ENCODE results near the gene CD81.

Gene CD81

GRCh38 chr11:2441171-2441570, 64.1 kb downstream of the CD81 start:
- no peak for DNase-seq

- DNase-seq: no peak
Observed at GRCh38 chr11:2442589-2442988, 65.5 kb downstream of the CD81 start.

GRCh38 chr11:2443406-2443805, 66.3 kb downstream of the CD81 start:
- DNase-seq: no peak

- DNase-seq: no peak
Observed at GRCh38 chr11:2443881-2444820, 67.0 kb downstream of the CD81 start, which contains the start of gene TRPM5. TRPM5 (minus strand) TSS chr11:2444514; CDS start chr11:2423036, 21,478 bp downstream.

GRCh38 chr11:2444821-2445745, 68.0 kb downstream of the CD81 start, which contains the start of gene KCNQ1:
KCNQ1 (plus strand) TSS chr11:2445008; CDS start chr11:2445099, 91 bp downstream.
- no peak for DNase-seq

GRCh38 chr11:2445746-2446551, 68.8 kb downstream of the CD81 start:
- no peak for DNase-seq

- DNase-seq: peak; percentile 44 to 49
Observed at GRCh38 chr11:2446590-2447252, 69.6 kb downstream of the CD81 start.

All from AML-193 (cell line).